VCaP (cell line): ENCODE results near the gene AP4M1.
A peak's percentile ranks its signal among the peaks of the same experiment; 100 is the strongest.

Source experiments
- H3K27ac ChIP-seq: fragments of 450-650 bp; 2 replicates; pipeline ENCODE4 v1.5.1; 2017
- TF ChIP-seq, protein P1 (sequence below): fragments of 450-650 bp; conservative IDR thresholded peaks from 2 replicates; pipeline ENCODE4 v1.5.1; 2017; ENCODE audit warnings: mild to moderate bottlenecking, moderate library complexity

The AP4M1 gene

DNA sequence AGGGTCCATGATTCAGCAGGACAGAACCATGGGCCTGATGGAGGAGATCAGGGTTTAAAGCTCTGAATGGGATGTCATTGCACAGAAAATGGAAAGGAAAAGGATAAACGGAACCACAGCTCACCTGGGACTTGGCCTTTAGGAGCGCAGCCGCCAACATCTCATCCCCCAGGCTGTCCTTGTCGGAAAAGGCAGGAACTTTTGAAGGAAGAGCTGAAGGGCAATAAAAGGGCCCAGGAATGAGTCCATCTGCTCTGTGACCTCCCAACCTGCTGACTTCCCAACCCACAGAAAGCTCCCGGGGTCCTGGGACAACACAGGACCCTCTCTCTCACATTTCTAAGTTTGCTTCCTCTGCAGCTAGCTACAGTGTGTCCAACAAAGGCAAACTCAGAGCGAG lies 26.0 kb upstream of the AP4M1 start:
- TF ChIP-seq, protein P1, sequence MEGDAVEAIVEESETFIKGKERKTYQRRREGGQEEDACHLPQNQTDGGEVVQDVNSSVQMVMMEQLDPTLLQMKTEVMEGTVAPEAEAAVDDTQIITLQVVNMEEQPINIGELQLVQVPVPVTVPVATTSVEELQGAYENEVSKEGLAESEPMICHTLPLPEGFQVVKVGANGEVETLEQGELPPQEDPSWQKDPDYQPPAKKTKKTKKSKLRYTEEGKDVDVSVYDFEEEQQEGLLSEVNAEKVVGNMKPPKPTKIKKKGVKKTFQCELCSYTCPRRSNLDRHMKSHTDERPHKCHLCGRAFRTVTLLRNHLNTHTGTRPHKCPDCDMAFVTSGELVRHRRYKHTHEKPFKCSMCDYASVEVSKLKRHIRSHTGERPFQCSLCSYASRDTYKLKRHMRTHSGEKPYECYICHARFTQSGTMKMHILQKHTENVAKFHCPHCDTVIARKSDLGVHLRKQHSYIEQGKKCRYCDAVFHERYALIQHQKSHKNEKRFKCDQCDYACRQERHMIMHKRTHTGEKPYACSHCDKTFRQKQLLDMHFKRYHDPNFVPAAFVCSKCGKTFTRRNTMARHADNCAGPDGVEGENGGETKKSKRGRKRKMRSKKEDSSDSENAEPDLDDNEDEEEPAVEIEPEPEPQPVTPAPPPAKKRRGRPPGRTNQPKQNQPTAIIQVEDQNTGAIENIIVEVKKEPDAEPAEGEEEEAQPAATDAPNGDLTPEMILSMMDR = no peak

DNA sequence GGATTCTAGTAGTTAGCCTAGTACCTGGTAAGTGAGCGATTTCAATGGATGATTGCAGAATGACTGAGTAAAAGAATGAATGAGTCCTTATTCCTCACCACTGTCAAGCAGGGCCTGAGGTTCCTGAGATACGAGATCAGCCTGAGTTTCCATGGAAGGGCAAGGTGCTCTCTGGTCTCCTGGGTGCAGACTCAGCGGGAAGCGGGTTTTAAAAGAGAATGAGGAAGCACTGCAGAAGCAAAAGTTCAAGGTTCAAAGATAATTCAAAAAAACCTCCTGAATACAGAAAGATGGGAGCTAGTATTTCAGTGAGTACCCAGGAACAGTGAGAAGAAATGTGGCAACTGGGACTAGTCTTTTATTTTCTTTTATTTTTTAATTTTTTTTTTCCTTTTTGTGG lies 24.2 kb upstream of the AP4M1 start:
- TF ChIP-seq, protein P1 = no peak
- no peak overlapping the region for H3K27ac ChIP-seq

More for the DNA sequence above, 26.0 kb upstream of the AP4M1 start:
- H3K27ac ChIP-seq = no peak overlapping the region

DNA sequence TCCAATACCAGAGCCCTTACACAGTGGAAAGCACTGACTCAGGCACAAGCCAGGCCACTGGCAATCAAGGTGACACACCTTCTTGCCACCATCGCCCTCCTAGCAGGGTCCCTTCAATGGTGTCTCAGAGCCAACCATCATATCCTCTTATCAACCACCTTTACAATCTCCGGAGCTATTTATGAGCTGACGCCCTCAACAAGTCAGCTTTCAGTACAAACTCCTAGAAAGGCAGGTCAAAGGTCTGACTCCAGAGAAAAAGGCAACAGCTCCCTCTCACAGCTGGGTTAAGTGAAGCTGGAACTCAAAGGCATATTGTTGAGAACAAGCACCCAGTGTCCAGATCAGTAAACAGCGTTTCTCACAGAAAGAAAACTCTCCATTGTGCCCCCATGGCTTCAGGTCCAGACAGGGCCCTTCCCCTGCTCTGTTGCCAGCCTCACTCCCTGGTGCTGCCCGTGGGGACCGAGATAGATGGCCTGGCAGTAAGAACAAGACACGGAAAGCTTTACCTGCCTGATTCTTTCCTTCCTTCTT lies 22.4 kb upstream of the AP4M1 start:
- TF ChIP-seq, protein P1 = no peak
- peak overlapping the region; percentile 98; the same call in 1 of the 2 replicates for H3K27ac ChIP-seq

DNA sequence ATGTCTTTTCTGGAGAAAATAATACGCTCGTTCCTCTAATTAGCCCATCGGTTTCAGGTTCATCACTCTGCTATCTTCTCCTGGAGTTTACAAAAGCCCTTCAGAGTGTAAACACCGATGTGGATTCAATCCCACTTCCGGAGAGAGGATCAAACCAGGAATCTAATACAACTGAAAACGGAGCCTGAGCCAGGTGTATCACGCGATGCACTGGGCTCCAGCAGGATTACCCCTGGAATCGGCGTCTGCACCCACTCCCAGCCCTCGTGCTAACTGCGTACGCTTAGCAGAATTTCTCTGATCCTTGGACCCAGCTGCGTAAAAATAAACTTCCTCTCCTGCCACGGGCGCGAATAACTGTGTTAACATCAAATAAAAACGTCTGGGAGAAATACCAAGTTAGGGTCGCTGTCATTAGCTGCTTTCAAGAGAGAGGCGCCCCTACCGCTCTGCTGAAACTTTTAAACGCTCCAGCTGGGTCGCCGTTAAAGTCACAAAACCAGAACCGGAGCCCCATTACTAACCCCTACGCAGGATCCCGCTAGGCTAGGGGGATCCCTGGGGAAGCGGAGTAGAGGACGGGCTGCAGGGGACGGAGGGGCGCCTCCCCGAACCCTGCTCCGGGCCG lies 20.4 kb upstream of the AP4M1 start:
- peak overlapping the region; percentile 98 for H3K27ac ChIP-seq
- TF ChIP-seq, protein P1 = no peak

DNA sequence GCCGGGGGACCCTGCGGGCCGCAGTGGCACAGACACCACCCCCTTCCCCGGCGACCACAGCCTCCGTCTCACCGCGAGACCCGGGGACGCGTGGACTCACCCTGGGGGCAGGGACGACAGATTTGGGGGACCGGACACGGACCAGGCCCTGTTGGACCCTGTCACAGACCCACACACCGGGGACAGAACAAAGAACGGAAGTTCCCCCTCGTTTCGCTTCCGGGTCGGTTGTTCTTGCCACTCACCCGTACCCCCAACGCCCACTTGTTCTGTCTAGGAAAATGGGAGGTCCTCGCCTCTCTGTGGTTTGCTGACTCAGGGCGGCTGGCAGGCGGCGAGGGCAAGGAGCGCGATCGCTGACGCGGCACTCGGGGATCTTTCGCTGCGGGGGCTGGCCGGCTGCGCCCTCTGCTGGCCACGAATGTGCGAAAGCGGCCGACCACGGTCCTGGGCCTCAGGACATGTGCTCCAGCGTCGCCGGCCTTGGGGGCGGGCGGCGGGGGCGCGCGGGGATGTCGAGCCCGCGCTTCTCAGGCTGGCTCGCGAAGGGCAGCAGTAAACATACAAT lies 19.8 kb upstream of the AP4M1 start, which contains the start of gene ZNF3:
TSS of gene ZNF3 (minus strand) at position 189 of the 568 bp plus-strand sequence. CDS start 4,366 bp downstream, outside the sequence.
- peak within 1 kb of the TSS; percentile 98 for H3K27ac ChIP-seq
- TF ChIP-seq, protein P1 = peak; percentile 99

DNA sequence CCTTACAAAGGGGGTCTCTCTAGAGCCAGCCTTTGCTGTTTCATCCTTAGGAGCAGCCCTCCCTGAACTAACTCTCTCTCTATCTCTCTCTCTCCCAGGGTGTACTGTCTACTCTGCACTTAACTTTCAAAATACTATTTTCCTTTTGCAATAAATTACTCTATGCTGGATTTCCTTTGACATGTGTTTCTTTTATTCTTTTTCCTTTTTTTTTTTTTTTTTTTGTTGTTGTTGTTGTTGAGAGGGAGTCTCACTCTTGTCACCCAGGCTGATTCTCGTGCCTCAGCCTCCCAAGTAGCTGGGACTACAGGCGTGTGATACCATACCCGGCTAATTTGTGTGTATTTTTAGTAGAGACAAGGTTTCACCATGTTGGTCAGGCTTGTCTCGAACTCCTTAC lies 18.5 kb upstream of the AP4M1 start:
- TF ChIP-seq, protein P1 = no peak
- H3K27ac ChIP-seq = peak overlapping the region; percentile 98

DNA sequence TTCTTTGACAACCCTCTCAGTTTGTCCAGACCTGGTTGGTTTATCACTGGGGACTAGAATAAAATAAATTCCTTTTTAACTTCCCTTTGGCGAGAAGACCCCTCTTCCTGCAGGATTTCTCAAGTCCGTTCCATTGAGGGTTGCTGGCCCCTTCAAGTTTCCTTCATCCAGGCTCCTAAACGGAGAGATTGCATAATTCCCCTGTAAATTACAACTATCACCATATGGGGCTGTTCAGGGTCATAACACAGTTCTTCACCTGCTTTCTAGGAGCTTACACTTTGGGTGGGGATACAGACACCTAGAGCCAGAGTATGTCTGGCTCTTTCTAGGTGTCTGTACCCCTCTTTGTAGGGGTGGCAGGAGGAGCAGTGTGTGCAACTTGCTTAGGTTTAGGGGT lies 15.9 kb upstream of the AP4M1 start:
- H3K27ac ChIP-seq = no peak overlapping the region
- TF ChIP-seq, protein P1 = no peak
